Stromal cell of bone marrow (primary cell): ENCODE data around the gene TUBA4B.
"Not testable (repeated sequence)": the region's sequence is repeated elsewhere in the genome, so short reads cannot be mapped to it uniquely, and the experiment has no call there.

Source experiments
- DNase-seq: peaks from one replicate; pipeline ENCODE4 v3.0.0-alpha.2; 2012; ENCODE audit warnings: low read depth

Gene TUBA4B

GRCh38 chr2:219277703-219278654, 24.9 kb downstream of the TUBA4B start:
- peak; percentile 70 for DNase-seq

GRCh38 chr2:219278655-219279150, 25.7 kb downstream of the TUBA4B start:
- no peak for DNase-seq

- DNase-seq: peak; percentile 98
These were observed 26.3 kb downstream of the TUBA4B start, which contains the start of gene DNAJB2 for GRCh38 chr2:219279151-219279915. TSS of gene DNAJB2 (plus strand) at chr2:219279366. CDS start at chr2:219279834, 468 bp downstream.

- DNase-seq: no peak
These were observed 27.0 kb downstream of the TUBA4B start for GRCh38 chr2:219279916-219280516.

GRCh38 chr2:219280651-219281050, 27.6 kb downstream of the TUBA4B start:
- no peak for DNase-seq

- no peak for DNase-seq
These were observed 28.5 kb downstream of the TUBA4B start for GRCh38 chr2:219281588-219281987.

- DNase-seq: no peak
These were observed 29.3 kb downstream of the TUBA4B start for GRCh38 chr2:219282375-219282774.

GRCh38 chr2:219282943-219283581, 30.0 kb downstream of the TUBA4B start:
- DNase-seq: no peak

- DNase-seq: no peak
These were observed 31.7 kb downstream of the TUBA4B start for GRCh38 chr2:219284501-219285372.

- no peak for DNase-seq
These were observed 32.3 kb downstream of the TUBA4B start for GRCh38 chr2:219285373-219285735.

GRCh38 chr2:219285894-219286425, 32.9 kb downstream of the TUBA4B start:
- DNase-seq: peak; percentile 39

GRCh38 chr2:219286436-219287115, 33.5 kb downstream of the TUBA4B start:
- no peak for DNase-seq

GRCh38 chr2:219287116-219287440, 34.0 kb downstream of the TUBA4B start:
- not testable (repeated sequence) for DNase-seq

- DNase-seq: no peak
These were observed 34.7 kb downstream of the TUBA4B start for GRCh38 chr2:219287580-219288265.

- no peak for DNase-seq
These were observed 36.1 kb downstream of the TUBA4B start for GRCh38 chr2:219289195-219289536.

- peak; percentile 78 for DNase-seq
These were observed 36.7 kb downstream of the TUBA4B start for GRCh38 chr2:219289537-219290361.

- DNase-seq: no peak
These were observed 37.5 kb downstream of the TUBA4B start for GRCh38 chr2:219290381-219291171.

- no peak for DNase-seq
These were observed 38.4 kb downstream of the TUBA4B start for GRCh38 chr2:219291394-219291793.
